ENCODE data around the gene ADAMTS12.

- no peak for TF ChIP-seq CTCF (IDR thresholded peaks at IDR 0.05)
- no peak for TF ChIP-seq POLR2A (IDR thresholded peaks at IDR 0.05)
Measured at GRCh38 chr5:33526755-33527154, 365.0 kb downstream of the ADAMTS12 start.

Data from lower leg skin (tissue), 3 donors.